Activated T-helper 2 cell treated with anti-CD3 and anti-CD28 coated beads, Interferon-gamma antibody, Interleukin-2, Interleukin-4, amounts not matched to agents 10 μg/mL and 5 μg/mL and 100 μg/mL, durations not matched to agents 14 hours and 24 hours and 36 hours (primary cell): Measurements from ENCODE around the gene ZKSCAN5. TPM values are rescaled to one million over a fixed set of nuclear protein-coding genes. Genes with fewer than 3 reads are reported as not detected.
A peak's percentile ranks its signal among the peaks of the same experiment; 100 is the strongest.
"Not testable (repeated sequence)": the region's sequence is repeated elsewhere in the genome, so short reads cannot be mapped to it uniquely, and the experiment has no call there.

Experiments
- DNase-seq: peaks from one replicate; pipeline ENCODE4 v3.0.0; 2021; ENCODE audit warnings: low spot score
- H3K27ac Mint-ChIP-seq: one replicate; pipeline ENCODE4 v1.8.0; 2021; ENCODE audit warnings: mixed read lengths
- H3K27me3 Mint-ChIP-seq: one replicate; pipeline ENCODE4 v1.8.0; 2021; ENCODE audit warnings: low read depth, mixed read lengths
- H3K36me3 Mint-ChIP-seq: one replicate; pipeline ENCODE4 v1.8.0; 2021; ENCODE audit warnings: low read depth, mixed read lengths
- H3K4me1 Mint-ChIP-seq: one replicate; pipeline ENCODE4 v1.8.0; 2021; ENCODE audit warnings: low read depth, mixed read lengths
- H3K4me3 Mint-ChIP-seq: one replicate; pipeline ENCODE4 v1.8.0; 2021; ENCODE audit warnings: low read depth, mild to moderate bottlenecking, moderate library complexity, mixed read lengths
- H3K9me3 Mint-ChIP-seq: one replicate; pipeline ENCODE4 v1.8.0; 2021; ENCODE audit warnings: mixed read lengths
- intact Hi-C: fragments of 100-400 bp; cut with micrococcal nuclease; formaldehyde crosslinking; loops from one replicate; pipeline ENCODE4 v1.15.1; 2023
- total RNA-seq: library from RNA; stranded (reverse); gene quantifications from 2 replicates; pipeline ENCODE4 v1.2.3, GENCODE V29; 2022

ZKSCAN5 gene
- total RNA-seq, 1 donor from 2014 or later, result 8.4 TPM

DNA sequence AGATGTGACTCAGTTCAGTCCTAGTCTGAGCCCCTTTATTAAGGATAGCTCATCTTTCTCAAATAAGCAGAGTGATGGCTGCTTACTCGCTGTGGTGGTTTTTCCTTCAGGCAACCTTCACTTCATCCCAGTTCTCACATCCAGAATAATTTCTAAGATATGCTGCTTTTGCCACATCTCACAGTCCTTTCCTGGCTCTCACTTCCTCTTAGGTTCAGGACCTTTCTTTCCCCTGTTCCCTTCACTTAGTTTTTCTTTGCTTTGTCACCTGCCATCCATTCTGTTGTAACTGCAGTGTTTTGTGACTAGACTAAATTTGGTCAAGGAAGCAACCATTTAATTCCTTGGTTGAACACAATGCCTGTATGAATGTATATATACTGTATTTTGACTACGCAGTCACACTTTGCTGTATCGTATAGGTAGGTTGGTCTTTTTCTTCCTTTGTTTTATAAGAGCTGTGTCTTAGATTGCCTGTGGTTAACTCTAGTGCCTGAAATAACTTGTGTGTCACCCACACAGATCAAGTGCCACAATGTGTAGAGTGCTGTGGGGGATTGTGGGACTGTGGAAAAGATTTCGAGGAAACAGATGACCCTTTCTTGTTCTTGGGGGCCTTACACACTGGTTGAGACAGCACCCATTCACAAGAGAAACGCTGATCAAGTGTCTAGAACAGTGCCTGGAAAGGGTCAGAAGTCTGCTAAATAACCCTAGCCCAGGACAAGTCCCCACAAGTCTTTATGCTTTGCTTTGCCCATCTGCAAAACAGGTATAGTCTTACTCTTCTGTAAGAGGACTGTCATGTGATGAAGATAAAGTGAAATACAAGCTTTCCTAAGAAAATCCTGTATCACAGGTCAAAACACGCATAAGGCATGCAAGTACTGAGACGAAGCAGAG lies 56.6 kb downstream of the ZKSCAN5 start:
- no peaks in the 10 kb centered on the region for H3K9me3 Mint-ChIP-seq
- H3K27me3 Mint-ChIP-seq, result no peaks in the 10 kb centered on the region
- H3K36me3 Mint-ChIP-seq, result peaks cover 73% of the 10 kb centered on the region

DNA sequence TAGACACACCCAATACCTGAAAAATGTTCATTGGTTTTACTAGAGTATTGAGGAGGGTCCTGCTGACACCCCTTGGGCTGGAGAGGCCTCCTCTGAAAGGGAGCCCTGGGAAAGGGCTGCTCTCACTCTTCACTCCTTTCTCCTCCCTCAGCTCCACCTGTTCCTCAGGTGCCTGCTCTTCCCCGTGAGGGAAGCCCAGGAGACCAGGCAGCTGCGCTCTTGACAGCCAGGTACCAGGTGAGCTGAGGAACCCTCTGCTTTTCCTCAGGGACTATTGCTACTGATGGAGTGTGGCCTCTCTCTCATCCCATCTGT lies 57.2 kb downstream of the ZKSCAN5 start:
- Mint-ChIP-seq H3K4me3 (no peak overlapping the region), H3K4me1 (peaks cover 42% of the 10 kb centered on the region), H3K27ac (no peak overlapping the region), H3K36me3 (peaks cover 72% of the 10 kb centered on the region), H3K27me3 (no peaks in the 10 kb centered on the region), H3K9me3 (no peaks in the 10 kb centered on the region)
- intact Hi-C loops, result no loop called here
- no peak for DNase-seq

More for the DNA sequence above, 56.6 kb downstream of the ZKSCAN5 start:
- no peak for DNase-seq
- Mint-ChIP-seq H3K27ac (peak overlapping the region; percentile 72), H3K4me3 (peak overlapping the region; percentile 64), H3K4me1 (peaks cover 42% of the 10 kb centered on the region)
- intact Hi-C loops, result no loop called here

DNA sequence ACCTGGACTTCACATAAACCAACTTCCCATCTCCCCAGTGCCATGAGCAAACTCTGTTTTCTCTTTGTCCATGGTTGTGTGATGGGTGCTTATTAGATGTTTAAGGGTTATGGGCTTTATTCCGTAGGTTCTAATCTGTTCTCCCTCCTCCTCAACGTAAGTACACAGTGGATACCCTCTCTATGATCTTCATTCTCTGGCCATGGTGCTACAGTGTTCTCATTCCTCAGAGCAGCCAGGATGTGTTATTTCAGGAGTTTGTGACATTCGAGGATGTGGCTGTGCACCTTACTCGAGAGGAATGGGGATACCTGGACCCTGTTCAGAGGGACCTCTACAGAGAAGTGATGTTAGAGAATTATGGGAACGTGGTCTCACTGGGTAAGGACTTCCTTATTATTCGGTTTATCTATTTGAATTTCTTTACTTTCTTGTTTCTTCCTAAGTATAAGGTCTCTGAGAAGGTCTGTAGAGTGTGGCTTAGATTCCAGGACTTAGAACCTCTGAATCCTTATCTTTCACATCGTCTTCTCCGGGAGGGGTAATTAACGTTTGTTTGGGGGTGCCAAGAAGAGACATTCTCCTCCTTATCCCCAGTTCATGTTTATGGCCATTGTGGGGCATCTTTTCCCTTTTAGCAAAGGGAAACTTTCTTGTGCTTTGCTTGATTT lies 57.8 kb downstream of the ZKSCAN5 start:
- H3K4me3 Mint-ChIP-seq, result no peak overlapping the region
- H3K36me3 Mint-ChIP-seq, result peaks cover 68% of the 10 kb centered on the region
- peak overlapping the region; percentile 58 for H3K27ac Mint-ChIP-seq
- H3K9me3 Mint-ChIP-seq, result no peaks in the 10 kb centered on the region
- no peak for DNase-seq
- intact Hi-C loops, result no loop called here
- no peaks in the 10 kb centered on the region for H3K27me3 Mint-ChIP-seq
- peaks cover 37% of the 10 kb centered on the region for H3K4me1 Mint-ChIP-seq

DNA sequence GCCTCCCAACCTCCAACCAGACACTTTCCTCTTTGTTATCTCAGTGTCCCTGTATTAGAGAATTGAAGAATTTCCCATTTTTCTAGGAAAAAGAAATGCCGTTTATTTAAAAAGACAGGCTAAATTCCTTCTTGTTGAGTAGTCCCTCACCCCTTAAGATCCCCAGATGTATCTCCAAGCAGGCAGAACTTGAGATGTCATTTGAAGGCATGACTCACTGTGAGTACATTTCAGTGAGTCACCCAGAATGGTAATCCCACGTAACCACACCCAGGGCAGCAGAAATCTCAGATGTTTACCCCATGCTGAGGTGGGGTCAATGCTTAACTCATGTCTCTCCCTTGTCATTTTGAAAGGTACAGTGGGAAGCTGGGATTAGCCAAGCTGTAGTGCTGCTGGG lies 58.4 kb downstream of the ZKSCAN5 start:
- Mint-ChIP-seq H3K36me3 (peaks cover 68% of the 10 kb centered on the region), H3K27ac (peak overlapping the region; percentile 58), H3K4me3 (no peak overlapping the region), H3K9me3 (no peaks in the 10 kb centered on the region), H3K4me1 (peaks cover 35% of the 10 kb centered on the region), H3K27me3 (no peaks in the 10 kb centered on the region)
- no peak for DNase-seq
- intact Hi-C loops, result no loop called here

DNA sequence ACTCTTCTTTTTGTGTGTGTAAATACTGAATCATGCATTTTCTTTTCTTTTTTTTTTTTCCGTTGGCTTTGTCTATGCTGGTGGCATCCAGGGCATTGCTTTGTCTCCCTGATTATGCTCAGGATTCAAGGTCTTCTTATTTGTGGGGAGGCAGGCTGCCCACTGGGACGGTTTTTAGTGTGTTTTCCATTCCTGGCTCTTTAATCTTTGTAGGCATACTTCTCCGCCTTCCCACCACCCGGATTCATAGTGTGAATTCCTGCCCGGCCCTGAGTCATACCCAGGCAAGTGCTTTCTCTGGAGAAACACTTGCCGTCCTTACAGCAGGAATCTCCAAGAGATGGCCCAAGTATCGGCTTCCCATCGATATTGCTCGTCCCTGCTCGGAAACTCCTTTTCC lies 59.2 kb downstream of the ZKSCAN5 start:
- peaks cover 66% of the 10 kb centered on the region for H3K36me3 Mint-ChIP-seq
- intact Hi-C loops, result no loop called here
- no peaks in the 10 kb centered on the region for H3K27me3 Mint-ChIP-seq
- DNase-seq, result no peak
- peaks cover 35% of the 10 kb centered on the region for H3K4me1 Mint-ChIP-seq
- H3K9me3 Mint-ChIP-seq, result no peaks in the 10 kb centered on the region
- H3K4me3 Mint-ChIP-seq, result no peak overlapping the region
- peak overlapping the region; percentile 14 for H3K27ac Mint-ChIP-seq

DNA sequence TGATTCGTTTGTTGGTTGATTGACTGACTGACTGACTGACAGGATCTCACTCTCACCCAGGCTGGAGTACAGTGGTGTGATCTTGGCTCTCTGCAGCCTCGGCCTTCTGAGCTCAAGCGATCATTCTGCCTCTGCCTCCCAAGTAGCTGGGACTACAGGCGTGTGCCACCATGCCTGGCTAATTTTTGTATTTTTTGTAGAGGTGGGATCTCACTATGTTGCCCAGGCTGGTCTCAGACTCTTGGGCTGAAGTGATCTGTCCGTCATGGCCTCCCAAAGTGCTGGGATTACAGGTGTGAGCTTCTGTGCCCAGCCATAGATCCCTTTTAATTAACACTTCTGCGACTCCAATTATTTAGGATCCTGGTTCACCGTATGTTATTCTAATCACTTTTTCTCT lies 64.3 kb downstream of the ZKSCAN5 start:
- H3K4me1 Mint-ChIP-seq, DNase-seq, H3K27me3 Mint-ChIP-seq, intact Hi-C loops, H3K27ac Mint-ChIP-seq, H3K9me3 Mint-ChIP-seq, H3K4me3 Mint-ChIP-seq: not testable (repeated sequence)
- H3K36me3 Mint-ChIP-seq, result peaks cover 75% of the 10 kb centered on the region

DNA sequence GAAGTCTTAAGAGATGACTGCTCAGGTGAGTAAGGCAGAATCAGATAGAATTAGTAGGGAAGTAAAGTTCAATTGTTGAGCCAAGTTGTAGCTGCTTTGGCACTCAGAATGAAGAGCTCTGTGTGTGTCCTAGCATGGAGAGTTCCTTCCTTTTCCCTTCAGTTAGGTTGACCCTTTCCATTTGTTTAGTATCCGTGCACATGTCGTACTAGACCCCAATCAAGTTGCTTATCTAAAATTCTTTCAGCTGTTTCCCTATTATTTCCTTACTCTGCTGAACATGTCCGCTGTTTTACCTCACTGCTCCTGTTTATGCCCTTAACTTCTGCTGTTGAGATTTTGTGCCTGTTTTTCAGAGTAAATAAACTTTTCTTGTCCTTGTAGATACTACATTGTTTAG lies 67.3 kb downstream of the ZKSCAN5 start:
- no peaks in the 10 kb centered on the region for H3K27me3 Mint-ChIP-seq
- no peak for DNase-seq
- intact Hi-C loops, result no loop called here
- H3K9me3 Mint-ChIP-seq, result no peaks in the 10 kb centered on the region
- no peaks in the 10 kb centered on the region for H3K4me1 Mint-ChIP-seq
- no peak overlapping the region for H3K27ac Mint-ChIP-seq
- peaks cover 56% of the 10 kb centered on the region for H3K36me3 Mint-ChIP-seq
- H3K4me3 Mint-ChIP-seq, result no peak overlapping the region

DNA sequence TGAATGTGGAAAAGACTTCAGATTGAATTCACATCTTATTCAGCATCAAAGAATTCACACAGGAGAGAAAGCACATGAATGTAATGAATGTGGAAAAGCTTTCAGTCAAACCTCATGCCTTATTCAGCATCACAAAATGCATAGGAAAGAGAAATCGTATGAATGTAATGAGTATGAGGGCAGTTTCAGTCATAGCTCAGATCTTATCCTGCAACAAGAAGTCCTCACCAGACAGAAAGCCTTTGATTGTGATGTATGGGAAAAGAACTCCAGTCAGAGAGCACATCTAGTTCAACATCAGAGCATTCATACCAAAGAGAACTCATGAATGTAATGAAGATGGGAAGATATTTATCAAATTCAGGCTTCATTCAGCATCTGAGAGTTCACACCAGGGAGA lies 68.8 kb downstream of the ZKSCAN5 start:
- intact Hi-C loops, result no loop called here
- Mint-ChIP-seq H3K4me3 (no peak overlapping the region), H3K9me3 (no peaks in the 10 kb centered on the region), H3K27ac (no peak overlapping the region), H3K4me1 (no peaks in the 10 kb centered on the region), H3K27me3 (no peaks in the 10 kb centered on the region), H3K36me3 (peaks cover 50% of the 10 kb centered on the region)
- no peak for DNase-seq

DNA sequence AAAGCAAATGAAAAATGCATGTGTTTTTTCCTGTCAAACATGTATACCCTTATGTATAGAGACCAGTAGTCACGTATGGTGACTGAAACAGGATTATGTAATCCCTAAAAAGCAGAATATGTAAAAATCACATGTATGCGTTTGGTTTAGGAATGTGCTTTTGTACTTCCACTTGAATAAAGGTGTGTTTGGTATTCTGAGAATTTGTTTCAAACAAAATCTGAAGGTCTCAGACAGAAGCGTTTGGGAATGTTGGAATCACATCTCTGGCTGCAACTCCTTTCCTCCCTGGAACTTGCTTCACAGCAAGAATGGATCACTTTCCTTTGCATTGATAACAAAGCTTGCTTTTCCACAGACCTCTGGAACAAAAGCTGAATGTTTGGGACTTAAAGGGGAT lies 71.8 kb downstream of the ZKSCAN5 start:
- H3K27me3 Mint-ChIP-seq, result no peaks in the 10 kb centered on the region
- DNase-seq, result no peak
- peaks cover 11% of the 10 kb centered on the region for H3K4me1 Mint-ChIP-seq
- H3K4me3 Mint-ChIP-seq, result no peak overlapping the region
- intact Hi-C loops, result no loop called here
- no peaks in the 10 kb centered on the region for H3K9me3 Mint-ChIP-seq
- H3K27ac Mint-ChIP-seq, result no peak overlapping the region
- peaks cover 33% of the 10 kb centered on the region for H3K36me3 Mint-ChIP-seq

DNA sequence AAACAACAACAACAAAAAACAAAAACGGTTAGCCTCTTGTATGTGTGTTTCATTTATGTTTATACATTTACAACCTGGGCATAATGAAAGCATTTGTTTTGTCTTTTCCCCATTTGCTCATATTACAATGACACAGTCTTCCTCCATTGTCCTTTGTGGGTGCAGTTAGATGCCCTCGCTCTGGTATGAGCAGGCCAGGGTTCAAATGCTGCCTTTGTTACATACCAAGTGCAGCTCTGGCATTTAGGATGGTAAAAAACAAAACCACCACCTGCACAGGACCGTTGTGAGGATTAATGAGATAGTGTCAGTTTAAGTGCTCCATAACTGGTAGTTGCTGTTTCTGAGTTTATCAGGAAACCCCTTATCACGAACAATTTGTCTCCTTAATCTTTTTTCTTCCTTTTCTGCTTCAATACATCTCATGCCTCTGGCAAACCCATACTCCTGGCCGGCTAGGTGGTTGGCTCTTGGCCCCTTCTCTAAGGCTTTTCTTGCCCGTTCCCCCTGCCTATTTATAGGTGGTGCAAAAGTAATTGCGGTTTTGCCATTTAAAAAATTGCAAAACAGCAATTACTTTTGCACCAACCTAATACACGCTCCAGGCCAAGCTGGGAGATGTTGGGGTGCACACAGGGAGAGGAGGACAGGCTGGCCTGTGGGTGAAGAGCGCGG lies 75.0 kb downstream of the ZKSCAN5 start:
- peaks cover 13% of the 10 kb centered on the region for H3K4me1 Mint-ChIP-seq
- no peaks in the 10 kb centered on the region for H3K27me3 Mint-ChIP-seq
- no peak overlapping the region for H3K27ac Mint-ChIP-seq
- peak overlapping the region; percentile 8 for H3K4me3 Mint-ChIP-seq
- peaks cover 5% of the 10 kb centered on the region for H3K36me3 Mint-ChIP-seq
- DNase-seq, result no peak
- no peaks in the 10 kb centered on the region for H3K9me3 Mint-ChIP-seq
- intact Hi-C loops, result no loop called here

DNA sequence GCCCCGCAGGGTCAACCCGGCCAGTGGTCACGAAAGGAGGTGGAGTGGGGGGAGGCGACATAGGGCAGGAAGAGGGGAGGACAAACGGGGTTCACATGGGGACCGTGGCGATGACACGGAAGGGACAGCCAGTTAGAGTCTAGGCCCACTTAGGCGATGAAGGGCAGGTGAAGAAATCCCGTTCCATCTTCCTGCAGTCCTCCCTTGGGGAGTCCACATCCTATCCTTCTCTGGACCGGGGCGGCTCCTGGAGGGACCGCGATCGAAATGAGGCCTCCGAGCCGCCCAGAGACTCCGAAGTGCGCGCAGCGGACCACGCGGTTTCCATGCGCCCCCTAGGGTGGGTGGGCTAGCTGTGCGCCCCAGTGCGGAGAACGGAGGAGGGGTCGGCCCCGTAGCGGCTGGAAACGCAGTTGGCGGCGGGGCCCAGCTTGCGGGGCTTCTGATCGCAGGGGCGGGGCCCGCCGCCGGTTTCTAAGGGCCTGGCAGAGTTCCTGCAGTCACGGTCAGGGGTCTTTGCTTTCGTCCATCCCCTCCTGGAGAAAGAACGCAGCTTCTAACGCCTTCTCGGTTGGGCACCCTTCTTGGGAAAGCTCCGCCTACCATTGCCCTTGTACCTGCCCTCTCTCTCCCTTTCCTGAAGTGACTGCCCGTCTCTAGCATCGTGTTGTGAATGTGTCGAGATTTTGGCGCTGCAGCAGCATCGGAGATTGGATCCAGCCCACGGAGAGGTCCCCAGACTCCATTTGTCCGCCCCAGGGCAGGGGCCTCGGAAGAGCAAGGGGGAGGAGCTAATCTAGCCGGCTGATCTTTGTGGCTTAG lies 75.7 kb downstream of the ZKSCAN5 start:
- DNase-seq, result no peak
- Mint-ChIP-seq H3K27ac (no peak overlapping the region), H3K36me3 (peaks cover 5% of the 10 kb centered on the region), H3K27me3 (no peaks in the 10 kb centered on the region), H3K4me1 (peaks cover 13% of the 10 kb centered on the region), H3K9me3 (no peaks in the 10 kb centered on the region), H3K4me3 (peak overlapping the region; percentile 78)
- intact Hi-C loops, result no loop called here

DNA sequence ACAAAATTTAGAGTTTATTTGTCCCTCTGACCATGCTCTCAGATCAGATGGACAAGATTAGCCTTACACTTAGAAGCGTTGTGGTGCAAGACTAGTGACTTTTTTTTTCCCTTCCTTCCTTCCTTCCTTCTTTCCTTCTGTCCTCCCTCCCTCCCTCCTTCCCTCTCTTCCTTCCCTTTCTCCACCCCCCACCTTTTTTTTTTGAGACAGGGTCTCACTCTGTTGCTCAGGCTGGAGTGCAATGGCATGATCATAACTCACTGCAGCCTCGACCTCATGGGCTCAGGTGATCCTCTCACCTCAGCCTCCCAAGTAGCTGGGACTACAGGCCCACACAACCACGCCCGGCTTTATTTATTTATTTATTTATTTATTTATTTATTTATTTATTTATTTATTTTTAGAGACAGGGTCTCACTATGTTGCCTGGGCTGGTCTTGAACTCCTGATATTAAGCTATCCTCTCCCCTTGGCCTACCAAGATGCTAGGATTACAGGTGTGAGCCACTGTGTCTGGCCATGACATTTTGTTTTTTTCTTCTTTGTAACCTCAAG lies 76.4 kb downstream of the ZKSCAN5 start:
- H3K9me3 Mint-ChIP-seq, intact Hi-C loops, DNase-seq, H3K36me3 Mint-ChIP-seq, H3K27me3 Mint-ChIP-seq, H3K27ac Mint-ChIP-seq: not testable (repeated sequence)
- Mint-ChIP-seq H3K4me1 (peaks cover 13% of the 10 kb centered on the region), H3K4me3 (peak overlapping the region; percentile 78)
